ENCODE data around the gene ECE1.

Gene ECE1

GRCh38 chr1:21189906-21190500 is 100.3 kb downstream of the ECE1 start:
- Histone ChIP-seq H3K79me2 (ENCODE audit: insufficient read depth, low read length) (no peaks in the 10 kb centered on the region), H3K4me2 (ENCODE audit: low read depth, low read length, poor library complexity, severe bottlenecking) (no peak overlapping the region), H3F3A (ENCODE audit: insufficient read depth) (no peaks in the 10 kb centered on the region), H4K20me1 (ENCODE audit: low read depth, low read length) (no peaks in the 10 kb centered on the region), H3K9me3 (ENCODE audit: insufficient read depth, low read length) (no peaks in the 10 kb centered on the region), H3K9me2 (replicated peaks; ENCODE audit: insufficient read depth, low read length) (no peaks in the 10 kb centered on the region), H3K36me3 (ENCODE audit: low read length) (no peaks in the 10 kb centered on the region), H3K27ac (ENCODE audit: low read depth, low read length) (no peak overlapping the region), H3K9ac (ENCODE audit: low read length) (no peak overlapping the region), H3K27me3 (ENCODE audit: low read length) (no peaks in the 10 kb centered on the region), H3K4me3 (ENCODE audit: insufficient read depth, low read length, poor library complexity, severe bottlenecking) (no peak overlapping the region), H2AFZ (ENCODE audit: low read depth, low read length, severe bottlenecking) (no peak overlapping the region)
- TF ChIP-seq EZH2phosphoT487 (conservative IDR thresholded peaks at IDR 0.05; ENCODE audit: low read length) = no peak

GRCh38 chr1:21189421-21189820 is 100.8 kb downstream of the ECE1 start:
- H3F3A ChIP-seq (ENCODE audit: insufficient read depth) = no peaks in the 10 kb centered on the region
- no peak overlapping the region for H2AFZ ChIP-seq (ENCODE audit: low read depth, low read length, severe bottlenecking)
- no peaks in the 10 kb centered on the region for H3K79me2 ChIP-seq (ENCODE audit: insufficient read depth, low read length)
- H3K27me3 ChIP-seq (ENCODE audit: low read length) = no peaks in the 10 kb centered on the region
- H3K9ac ChIP-seq (ENCODE audit: low read length) = no peak overlapping the region
- H3K27ac ChIP-seq (ENCODE audit: low read depth, low read length) = no peak overlapping the region
- H4K20me1 ChIP-seq (ENCODE audit: low read depth, low read length) = no peaks in the 10 kb centered on the region
- no peaks in the 10 kb centered on the region for H3K9me2 ChIP-seq (replicated peaks; ENCODE audit: insufficient read depth, low read length)
- H3K9me3 ChIP-seq (ENCODE audit: insufficient read depth, low read length) = no peaks in the 10 kb centered on the region
- no peak for TF ChIP-seq CTCF (IDR thresholded peaks at IDR 0.05; ENCODE audit: insufficient read depth, low read length, poor library complexity, severe bottlenecking)
- TF ChIP-seq EZH2phosphoT487 (conservative IDR thresholded peaks at IDR 0.05; ENCODE audit: low read length) = no peak
- no peaks in the 10 kb centered on the region for H3K36me3 ChIP-seq (ENCODE audit: low read length)
- H3K4me3 ChIP-seq (ENCODE audit: insufficient read depth, low read length, poor library complexity, severe bottlenecking) = no peak overlapping the region
- no peak overlapping the region for H3K4me2 ChIP-seq (ENCODE audit: low read depth, low read length, poor library complexity, severe bottlenecking)

GRCh38 chr1:21188235-21188634 is 102.0 kb downstream of the ECE1 start:
- Histone ChIP-seq H3K4me2 (ENCODE audit: low read depth, low read length, poor library complexity, severe bottlenecking) (no peak overlapping the region), H3K36me3 (ENCODE audit: low read length) (no peaks in the 10 kb centered on the region), H3K9me2 (replicated peaks; ENCODE audit: insufficient read depth, low read length) (no peaks in the 10 kb centered on the region), H4K20me1 (ENCODE audit: low read depth, low read length) (no peaks in the 10 kb centered on the region), H3K4me3 (ENCODE audit: insufficient read depth, low read length, poor library complexity, severe bottlenecking) (no peak overlapping the region), H3F3A (ENCODE audit: insufficient read depth) (no peaks in the 10 kb centered on the region), H3K9ac (ENCODE audit: low read length) (no peak overlapping the region), H2AFZ (ENCODE audit: low read depth, low read length, severe bottlenecking) (no peak overlapping the region), H3K9me3 (ENCODE audit: insufficient read depth, low read length) (no peaks in the 10 kb centered on the region), H3K27me3 (ENCODE audit: low read length) (no peaks in the 10 kb centered on the region), H3K27ac (ENCODE audit: low read depth, low read length) (no peak overlapping the region), H3K79me2 (ENCODE audit: insufficient read depth, low read length) (no peaks in the 10 kb centered on the region)
- TF ChIP-seq EZH2phosphoT487 (conservative IDR thresholded peaks at IDR 0.05; ENCODE audit: low read length) (no peak), CTCF (IDR thresholded peaks at IDR 0.05; ENCODE audit: insufficient read depth, low read length, poor library complexity, severe bottlenecking) (no peak)

- Histone ChIP-seq H3K4me2 (ENCODE audit: low read depth, low read length, poor library complexity, severe bottlenecking) (no peak overlapping the region), H3K79me2 (ENCODE audit: insufficient read depth, low read length) (no peaks in the 10 kb centered on the region), H3K27ac (ENCODE audit: low read depth, low read length) (no peak overlapping the region), H3K9me2 (replicated peaks; ENCODE audit: insufficient read depth, low read length) (no peaks in the 10 kb centered on the region), H3K9ac (ENCODE audit: low read length) (no peak overlapping the region), H4K20me1 (ENCODE audit: low read depth, low read length) (no peaks in the 10 kb centered on the region), H3K9me3 (ENCODE audit: insufficient read depth, low read length) (no peaks in the 10 kb centered on the region), H2AFZ (ENCODE audit: low read depth, low read length, severe bottlenecking) (no peak overlapping the region), H3K36me3 (ENCODE audit: low read length) (no peaks in the 10 kb centered on the region), H3F3A (ENCODE audit: insufficient read depth) (no peaks in the 10 kb centered on the region), H3K27me3 (ENCODE audit: low read length) (no peaks in the 10 kb centered on the region), H3K4me3 (ENCODE audit: insufficient read depth, low read length, poor library complexity, severe bottlenecking) (no peak overlapping the region)
- TF ChIP-seq CTCF (IDR thresholded peaks at IDR 0.05; ENCODE audit: insufficient read depth, low read length, poor library complexity, severe bottlenecking) (no peak), EZH2phosphoT487 (conservative IDR thresholded peaks at IDR 0.05; ENCODE audit: low read length) (no peak)
Observed at GRCh38 chr1:21185221-21185731, 105.0 kb downstream of the ECE1 start.

Data from SU-DHL-6 (cell line).